ENCODE data around the gene KCNH4. TPM values are rescaled to one million over a fixed set of nuclear protein-coding genes. Genes with fewer than 3 reads are reported as not detected.

KCNH4 gene
- total and polyA plus RNA-seq, 12 donors = 0.13 to 1.0 (median 0.19) TPM; not detected in 2

DNA sequence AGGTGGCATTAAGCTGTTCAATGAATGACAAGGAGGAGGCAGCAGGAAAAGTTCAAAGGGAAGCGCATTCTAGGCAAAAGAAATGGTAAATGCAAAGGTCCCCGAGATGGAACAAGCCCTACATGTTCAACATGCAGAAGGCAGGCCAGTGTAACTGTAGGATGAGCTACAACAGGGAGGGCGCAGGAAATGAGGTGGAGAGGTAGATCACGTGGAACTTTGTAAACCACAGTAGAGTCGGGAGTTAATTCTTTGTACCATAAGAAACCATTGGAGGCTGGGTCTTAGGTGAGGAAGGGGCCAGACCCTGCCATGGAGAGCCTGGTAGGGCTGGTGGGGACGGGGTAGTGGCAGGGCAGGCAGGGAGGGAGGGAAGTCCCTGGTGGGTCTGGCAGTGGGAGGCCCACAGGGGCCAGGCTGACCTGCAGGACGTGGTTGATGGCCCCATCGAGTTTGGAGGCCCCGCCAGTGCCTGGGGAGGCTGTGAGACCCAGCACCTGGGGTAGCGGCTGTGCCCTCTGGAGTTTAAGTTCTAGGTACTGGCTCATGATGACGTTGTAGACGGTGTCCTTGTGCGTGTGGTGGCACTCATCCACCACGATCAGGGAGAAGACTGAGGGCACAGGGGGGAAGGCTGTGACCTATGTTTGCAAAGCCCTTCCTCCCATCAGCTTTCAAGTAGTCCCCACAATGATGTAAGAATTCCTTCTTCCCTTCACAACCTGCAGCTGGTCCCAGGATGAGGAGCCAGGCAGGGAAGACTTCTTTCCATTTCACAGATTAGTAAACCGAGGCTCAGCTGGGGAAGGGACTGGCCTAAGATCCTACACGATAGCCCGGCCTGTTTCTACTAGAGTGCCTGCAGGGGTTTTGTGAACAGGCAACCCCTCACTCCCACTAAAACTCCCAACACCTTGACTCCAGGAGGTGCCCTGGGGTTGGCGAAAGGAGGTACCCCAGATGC, 70.4 kb downstream of the KCNH4 start:
- H3K4me1 ChIP-seq (replicated peaks in 1 of 2) = peaks cover 13 to 24% of the 10 kb centered on the region in 2 donors
- no peak overlapping the region for H3K27ac ChIP-seq
- H3K36me3 ChIP-seq (replicated peaks in 1 of 2) = peaks cover 0 to 22% of the 10 kb centered on the region in 2 donors
- no peaks in the 10 kb centered on the region for H3K9me3 ChIP-seq (replicated peaks in 1 of 3)
- DNase-seq = no peak
- no peak overlapping the region for H3K4me3 ChIP-seq
- 83 to 90% (median 86%) methylated on average over 13 to 18 of the region's 18 CpGs for WGBS, 4 donors
- H3K27me3 ChIP-seq = no peaks in the 10 kb centered on the region
- intact Hi-C loops (cut with DNase I) = loop anchor here (5.0 kb wide), 2 partner anchors 83 to 148 kb away; no protein-coding TSS in a partner anchor
- no peak for TF ChIP-seq POLR2A (IDR thresholded peaks at IDR 0.05)
- TF ChIP-seq, protein P1, sequence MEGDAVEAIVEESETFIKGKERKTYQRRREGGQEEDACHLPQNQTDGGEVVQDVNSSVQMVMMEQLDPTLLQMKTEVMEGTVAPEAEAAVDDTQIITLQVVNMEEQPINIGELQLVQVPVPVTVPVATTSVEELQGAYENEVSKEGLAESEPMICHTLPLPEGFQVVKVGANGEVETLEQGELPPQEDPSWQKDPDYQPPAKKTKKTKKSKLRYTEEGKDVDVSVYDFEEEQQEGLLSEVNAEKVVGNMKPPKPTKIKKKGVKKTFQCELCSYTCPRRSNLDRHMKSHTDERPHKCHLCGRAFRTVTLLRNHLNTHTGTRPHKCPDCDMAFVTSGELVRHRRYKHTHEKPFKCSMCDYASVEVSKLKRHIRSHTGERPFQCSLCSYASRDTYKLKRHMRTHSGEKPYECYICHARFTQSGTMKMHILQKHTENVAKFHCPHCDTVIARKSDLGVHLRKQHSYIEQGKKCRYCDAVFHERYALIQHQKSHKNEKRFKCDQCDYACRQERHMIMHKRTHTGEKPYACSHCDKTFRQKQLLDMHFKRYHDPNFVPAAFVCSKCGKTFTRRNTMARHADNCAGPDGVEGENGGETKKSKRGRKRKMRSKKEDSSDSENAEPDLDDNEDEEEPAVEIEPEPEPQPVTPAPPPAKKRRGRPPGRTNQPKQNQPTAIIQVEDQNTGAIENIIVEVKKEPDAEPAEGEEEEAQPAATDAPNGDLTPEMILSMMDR (IDR thresholded peaks at IDR 0.05) = no peak

DNA sequence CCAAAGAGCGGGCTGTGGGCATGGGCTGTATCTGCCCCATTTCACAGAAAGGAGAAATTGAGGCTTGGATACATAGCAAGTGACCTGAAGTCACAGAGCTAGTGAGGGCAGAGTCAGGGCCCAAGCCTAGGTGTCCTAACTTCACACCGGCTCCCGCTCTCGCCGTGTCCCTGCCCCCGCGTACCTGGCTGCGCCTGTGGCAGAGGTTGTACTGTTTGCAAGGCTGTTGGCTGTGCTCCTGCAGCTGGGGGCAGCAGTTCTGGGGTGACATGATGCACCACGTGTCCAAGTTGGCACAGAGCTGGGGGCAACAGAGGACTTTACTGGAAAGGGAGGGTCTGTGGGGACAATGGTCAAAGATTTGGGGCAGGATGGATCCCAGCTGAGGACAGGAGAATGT, 71.9 kb downstream of the KCNH4 start:
- Histone ChIP-seq H3K36me3 (replicated peaks in 1 of 2) (peaks cover 0 to 22% of the 10 kb centered on the region in 2 donors), H3K27me3 (no peaks in the 10 kb centered on the region), H3K9me3 (replicated peaks in 1 of 3) (no peaks in the 10 kb centered on the region), H3K4me1 (replicated peaks in 1 of 2) (peaks cover 13 to 23% of the 10 kb centered on the region in 2 donors), H3K4me3 (no peak overlapping the region), H3K27ac (no peak overlapping the region)
- no peak for DNase-seq
- 85 to 91% (median 90%) methylated on average over 2 to 9 of the region's 9 CpGs for WGBS, 4 donors
- no peak for TF ChIP-seq POLR2A (IDR thresholded peaks at IDR 0.05)
- TF ChIP-seq, protein P1 (IDR thresholded peaks at IDR 0.05) = no peak
- intact Hi-C loops (cut with DNase I) = no loop called here

DNA sequence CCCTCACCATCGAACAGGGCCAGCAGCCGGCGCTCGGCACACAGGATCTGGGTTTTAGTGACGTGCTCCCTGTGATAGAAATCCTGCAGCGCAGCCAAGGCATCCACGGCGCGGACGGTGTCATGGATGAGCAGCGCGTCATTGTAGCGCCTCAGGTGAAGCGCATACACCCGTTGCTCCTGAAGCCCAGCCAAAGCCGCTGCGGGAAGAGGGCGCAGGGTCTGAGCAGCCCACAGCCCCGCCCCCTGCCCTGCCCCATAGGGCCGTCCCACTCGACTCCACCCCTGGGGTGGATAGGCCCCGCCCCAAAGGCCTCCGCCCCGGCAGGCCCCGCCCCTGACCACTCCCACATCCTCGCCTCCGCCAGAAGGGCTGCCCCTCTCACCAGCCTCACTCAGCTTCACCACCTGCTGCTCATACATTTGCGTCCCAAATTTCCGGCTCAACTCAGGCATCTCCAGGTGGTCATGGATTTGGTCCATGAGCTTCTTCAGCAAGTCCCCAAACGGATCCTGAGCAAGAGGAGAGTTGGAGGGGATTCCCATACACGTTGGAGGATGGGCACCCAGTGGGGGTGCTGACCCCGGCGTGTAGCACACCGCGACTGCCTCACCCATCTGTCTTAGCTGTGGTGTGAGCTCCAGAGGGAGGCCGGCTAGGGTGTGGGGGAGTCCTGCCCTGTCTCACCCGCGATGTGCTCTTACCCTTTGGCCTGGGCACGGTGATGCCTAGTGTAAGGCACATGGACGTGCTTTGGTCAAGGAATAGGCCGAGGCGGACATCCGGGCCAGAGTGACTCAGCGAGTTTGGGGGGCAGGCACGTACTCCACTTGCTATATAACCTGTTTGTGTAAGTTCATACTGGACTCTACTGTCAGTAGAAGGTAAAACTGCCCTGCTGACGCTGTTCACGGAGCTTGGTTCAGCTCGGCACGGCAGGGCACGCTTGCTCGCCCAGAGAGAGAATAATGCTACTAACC, 73.1 kb downstream of the KCNH4 start:
- Histone ChIP-seq H3K27ac (no peak overlapping the region), H3K27me3 (no peaks in the 10 kb centered on the region), H3K36me3 (replicated peaks in 1 of 2) (peaks cover 0 to 18% of the 10 kb centered on the region in 2 donors), H3K4me3 (peak overlapping the region in 1 of 4 donors; percentile 44), H3K4me1 (replicated peaks in 1 of 2) (peaks cover 11 to 20% of the 10 kb centered on the region in 2 donors), H3K9me3 (replicated peaks in 1 of 3) (no peaks in the 10 kb centered on the region)
- TF ChIP-seq, protein P1 (IDR thresholded peaks at IDR 0.05) = no peak
- 60 to 75% (median 69%) methylated on average over 30 to 51 of the region's 51 CpGs for WGBS, 4 donors
- DNase-seq = peak in 6 of 7 donors; percentile 65 to 80 (median 76)
- intact Hi-C loops (cut with DNase I) = no loop called here

DNA sequence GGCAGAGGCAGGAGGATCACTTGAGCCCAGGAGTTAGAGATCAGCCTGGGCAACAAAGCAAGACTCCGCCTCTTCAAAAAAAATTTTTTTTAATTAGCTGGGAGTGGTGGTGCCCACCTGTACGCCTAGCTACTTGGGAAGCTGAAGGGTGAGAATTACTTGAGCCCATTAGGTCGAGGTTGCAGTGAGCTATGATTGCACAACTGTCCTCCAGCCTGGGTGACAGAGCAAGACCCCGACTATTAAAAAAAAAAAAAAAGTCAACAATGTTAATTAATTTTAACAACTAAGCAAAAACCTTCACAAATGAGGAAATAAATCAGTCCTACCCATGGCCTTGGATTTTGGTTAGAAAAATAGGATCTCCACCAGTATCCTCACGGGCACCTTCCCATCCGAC, 73.8 kb downstream of the KCNH4 start:
- no peak for DNase-seq
- no peaks in the 10 kb centered on the region for H3K9me3 ChIP-seq (replicated peaks in 1 of 3)
- H3K4me1 ChIP-seq (replicated peaks in 1 of 2) = peaks cover 8 to 16% of the 10 kb centered on the region in 2 donors
- no peak overlapping the region for H3K27ac ChIP-seq
- intact Hi-C loops (cut with DNase I) = no loop called here
- H3K4me3 ChIP-seq = peak overlapping the region in 1 of 4 donors; percentile 44
- no peak for TF ChIP-seq POLR2A (IDR thresholded peaks at IDR 0.05)
- TF ChIP-seq, protein P1 (IDR thresholded peaks at IDR 0.05) = no peak
- H3K27me3 ChIP-seq = no peaks in the 10 kb centered on the region
- peaks cover 0 to 18% of the 10 kb centered on the region in 2 donors for H3K36me3 ChIP-seq (replicated peaks in 1 of 2)
- WGBS, 4 donors = 70 to 79% (median 76%) methylated on average over 6 of the region's 6 CpGs
